Mesenchymal stem cell (in vitro differentiated cells and primary cell): ENCODE results near the gene SCYGR1.

Source experiments
- DNase-seq: peaks from one replicate; pipeline ENCODE4 v3.0.0-alpha.2; 2013
- H2AFZ ChIP-seq: one replicate; pipeline ENCODE4 v1.6.1; 2013; ENCODE audit warnings: low read depth, mild to moderate bottlenecking, control low read depth, inconsistent platforms, low read length, moderate library complexity
- H2AK5ac ChIP-seq: 2 replicates; pipeline ENCODE4 v1.6.1; 2013; ENCODE audit warnings: low read length, moderate library complexity, mild to moderate bottlenecking, inconsistent platforms; ENCODE audit not compliant: severe bottlenecking
- H2BK120ac ChIP-seq: one replicate; pipeline ENCODE4 v1.6.1; 2013; ENCODE audit warnings: low read depth, mild to moderate bottlenecking, inconsistent platforms, low read length, moderate library complexity
- H2BK12ac ChIP-seq, 2 experiments: one replicate each; pipeline ENCODE4 v1.6.1; 2013; ENCODE audit warnings: inconsistent platforms in 2 of 2, low read length in 2 of 2, mild to moderate bottlenecking in 2 of 2, moderate library complexity in 2 of 2, control low read depth in 1 of 2
- H2BK15ac ChIP-seq: one replicate; pipeline ENCODE4 v1.6.1; 2013; ENCODE audit warnings: mild to moderate bottlenecking, low read depth, inconsistent platforms; ENCODE audit not compliant: poor library complexity, severe bottlenecking
- H2BK5ac ChIP-seq: 2 replicates; pipeline ENCODE4 v1.6.1; 2013; ENCODE audit warnings: low read depth, mild to moderate bottlenecking, low read length, control low read depth, inconsistent platforms; ENCODE audit not compliant: poor library complexity, severe bottlenecking
- H3K14ac ChIP-seq, 2 experiments: one replicate each; pipeline ENCODE4 v1.6.1; 2013; ENCODE audit warnings: inconsistent platforms in 2 of 2, low read length in 2 of 2, control low read depth in 1 of 2, mild to moderate bottlenecking in 1 of 2, moderate library complexity in 1 of 2
- H3K18ac ChIP-seq, 2 experiments: one replicate each; pipeline ENCODE4 v1.6.1; 2013; ENCODE audit warnings: inconsistent platforms in 2 of 2, low read length in 2 of 2, control low read depth in 1 of 2, low read depth in 1 of 2, mild to moderate bottlenecking in 1 of 2
- H3K23ac ChIP-seq, 2 experiments: one replicate each; pipeline ENCODE4 v1.6.1; 2013; ENCODE audit warnings: inconsistent platforms in 2 of 2, low read length in 2 of 2, mild to moderate bottlenecking in 2 of 2, moderate library complexity in 2 of 2, control low read depth in 1 of 2
- H3K27ac ChIP-seq: 2 replicates; pipeline ENCODE4 v1.5.1; 2013; ENCODE audit warnings: mild to moderate bottlenecking, moderate library complexity, low read length, control low read depth, inconsistent platforms; ENCODE audit not compliant: poor library complexity, severe bottlenecking
- H3K27me3 ChIP-seq, 2 experiments: 2 replicates each; pipeline versions ENCODE4 v1.6.1 to v1.7.0; 2013; ENCODE audit warnings: low read length in 2 of 2, mild to moderate bottlenecking in 2 of 2, moderate library complexity in 2 of 2, control low read depth in 1 of 2, inconsistent platforms in 1 of 2; ENCODE audit not compliant: control insufficient read depth in 1 of 2, insufficient read depth in 1 of 2
- H3K36me3 ChIP-seq, 2 experiments: 2 replicates each; pipeline versions ENCODE4 v1.6.1 to v1.7.0; 2013; ENCODE audit warnings: low read length in 2 of 2, control low read depth in 1 of 2, inconsistent platforms in 1 of 2, low read depth in 1 of 2, mild to moderate bottlenecking in 1 of 2; ENCODE audit not compliant: insufficient read depth in 2 of 2, control insufficient read depth in 1 of 2
- H3K4ac ChIP-seq, 2 experiments: one replicate each; pipeline ENCODE4 v1.6.1; 2013; ENCODE audit warnings: inconsistent platforms in 2 of 2, low read length in 2 of 2, mild to moderate bottlenecking in 2 of 2, moderate library complexity in 2 of 2, control low read depth in 1 of 2, low read depth in 1 of 2
- H3K4me1 ChIP-seq: 2 replicates; pipeline ENCODE4 v1.6.1; 2013; ENCODE audit warnings: low read depth, low read length, control low read depth; ENCODE audit not compliant: control insufficient read depth, insufficient read depth
- H3K4me2 ChIP-seq: 2 replicates; pipeline ENCODE4 v1.6.1; 2013; ENCODE audit warnings: low read length, mild to moderate bottlenecking, inconsistent platforms; ENCODE audit not compliant: poor library complexity, severe bottlenecking
- H3K4me3 ChIP-seq, 2 experiments: 2 replicates each; pipeline versions ENCODE4 v1.5.1 to v1.7.0; 2013; ENCODE audit warnings: low read length in 2 of 2, mild to moderate bottlenecking in 2 of 2, control low read depth in 1 of 2, low read depth in 1 of 2; ENCODE audit not compliant: insufficient read depth in 1 of 2
- H3K79me1 ChIP-seq: replicated peaks from 2 replicates; pipeline ENCODE4 v1.6.1; 2013; ENCODE audit warnings: mild to moderate bottlenecking, control low read depth, low read length, inconsistent platforms; ENCODE audit not compliant: poor library complexity, severe bottlenecking
- H3K9ac ChIP-seq: 2 replicates; pipeline ENCODE4 v1.7.0; 2013; ENCODE audit warnings: mild to moderate bottlenecking, low read length, moderate library complexity
- H3K9me3 ChIP-seq: 2 replicates; pipeline ENCODE4 v1.7.0; 2013; ENCODE audit warnings: mild to moderate bottlenecking, low read length; ENCODE audit not compliant: control insufficient read depth
- H4K8ac ChIP-seq: one replicate; pipeline ENCODE4 v1.6.1; 2013; ENCODE audit warnings: inconsistent platforms, mild to moderate bottlenecking, low read length, moderate library complexity
- H4K91ac ChIP-seq: one replicate; pipeline ENCODE4 v1.6.1; 2013; ENCODE audit warnings: mild to moderate bottlenecking, low read length, inconsistent platforms
- WGBS: methylation state at CpG from one replicate; pipeline ENCODE4 v1.1.7; 2013; ENCODE audit warnings: mixed read lengths; 5-methylcytosine and 5-hydroxymethylcytosine counted together

SCYGR1 gene

GRCh38 chr2:227428731-227429285 is 41.1 kb upstream of the SCYGR1 start:
- 91% methylated on average over 8 of the region's 8 CpGs for WGBS
- H3K18ac ChIP-seq: no peak overlapping the region

GRCh38 chr2:227423656-227424499 is 36.1 kb upstream of the SCYGR1 start:
- Histone ChIP-seq H2BK12ac (no peak overlapping the region), H3K4ac (no peak overlapping the region), H4K91ac (no peak overlapping the region), H3K9me3 (no peaks in the 10 kb centered on the region), H3K9ac (no peak overlapping the region), H4K8ac (no peak overlapping the region), H3K27ac (no peak overlapping the region), H3K4me1 (no peaks in the 10 kb centered on the region), H3K4me2 (no peak overlapping the region), H3K23ac (no peak overlapping the region), H3K4me3 (no peak overlapping the region), H2BK15ac (no peak overlapping the region), H3K27me3 (no peaks in the 10 kb centered on the region), H2AK5ac (no peak overlapping the region), H2AFZ (no peak overlapping the region), H3K36me3 (no peaks in the 10 kb centered on the region), H3K18ac (no peak overlapping the region), H2BK5ac (no peak overlapping the region), H3K14ac (no peak overlapping the region), H3K79me1 (no peaks in the 10 kb centered on the region), H2BK120ac (no peak overlapping the region)
- 88% methylated on average over 10 of the region's 10 CpGs for WGBS
- DNase-seq: no peak

More at GRCh38 chr2:227428731-227429285, 41.1 kb upstream of the SCYGR1 start:
- Histone ChIP-seq H4K91ac (no peak overlapping the region), H3K27ac (no peak overlapping the region), H2BK12ac (no peak overlapping the region), H2BK120ac (no peak overlapping the region), H3K36me3 (no peaks in the 10 kb centered on the region), H3K4ac (no peak overlapping the region), H3K4me3 (no peak overlapping the region), H2AFZ (no peak overlapping the region), H3K14ac (no peak overlapping the region), H3K27me3 (no peaks in the 10 kb centered on the region), H2BK15ac (no peak overlapping the region), H2AK5ac (no peak overlapping the region), H2BK5ac (no peak overlapping the region), H3K4me2 (no peak overlapping the region), H3K9ac (no peak overlapping the region), H3K79me1 (no peaks in the 10 kb centered on the region), H4K8ac (no peak overlapping the region), H3K4me1 (no peaks in the 10 kb centered on the region), H3K9me3 (peaks cover 11% of the 10 kb centered on the region), H3K23ac (peak overlapping the region in 1 of 2 experiments; percentile 9)
- no peak for DNase-seq

DNA sequence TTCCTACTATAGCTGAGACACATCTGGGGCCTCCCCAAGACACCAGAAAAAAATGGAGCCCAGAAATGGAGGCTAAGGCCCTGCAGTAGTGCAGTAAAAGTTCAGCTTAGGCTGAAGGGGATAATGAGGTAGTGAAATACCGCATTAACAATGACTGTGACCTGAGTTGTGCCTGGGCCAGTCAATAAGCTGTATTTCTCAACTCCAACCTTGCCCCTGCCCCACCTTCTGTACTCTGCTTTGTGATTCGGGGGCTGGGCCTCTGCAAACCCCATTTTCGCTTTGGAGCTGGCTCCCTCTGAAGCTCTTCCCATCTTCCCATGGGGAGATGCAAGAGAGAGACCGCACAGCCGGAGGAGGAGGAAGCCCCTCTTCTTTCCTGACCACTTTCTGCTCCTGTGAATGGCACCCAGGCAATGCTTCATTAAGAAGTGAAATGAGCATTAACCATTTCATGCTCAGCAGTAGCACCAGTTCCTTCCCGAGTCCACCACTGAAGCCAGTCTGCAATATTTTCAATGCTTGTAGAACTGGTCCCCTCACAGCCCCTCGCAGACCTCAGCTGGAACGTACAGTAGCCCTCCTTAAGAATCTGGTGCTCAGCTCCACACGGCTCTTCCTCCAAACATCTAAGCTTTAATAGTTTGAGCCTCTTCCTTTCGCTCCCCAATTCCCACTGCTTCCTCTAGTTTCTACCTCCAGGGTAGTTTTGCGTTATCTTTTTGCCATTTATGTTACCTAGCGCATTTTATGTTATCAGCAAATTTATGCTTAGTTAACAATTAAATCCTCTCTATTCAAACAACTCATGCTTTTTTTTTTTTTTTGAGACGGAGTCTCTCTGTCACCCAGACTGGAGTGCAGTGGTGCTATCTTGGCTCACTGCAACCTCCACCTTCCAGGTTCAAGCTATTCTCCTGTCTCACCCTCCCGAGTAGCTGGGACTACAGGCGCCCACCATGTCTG is 32.6 kb upstream of the SCYGR1 start:
- Histone ChIP-seq H4K8ac (no peak overlapping the region), H3K36me3 (no peaks in the 10 kb centered on the region), H3K9me3 (no peaks in the 10 kb centered on the region), H3K14ac (no peak overlapping the region), H4K91ac (no peak overlapping the region), H3K23ac (no peak overlapping the region), H3K9ac (no peak overlapping the region), H3K18ac (no peak overlapping the region), H2AFZ (no peak overlapping the region), H3K4ac (no peak overlapping the region), H2AK5ac (no peak overlapping the region), H3K4me3 (no peak overlapping the region), H2BK12ac (no peak overlapping the region), H2BK15ac (no peak overlapping the region), H3K4me1 (no peaks in the 10 kb centered on the region), H3K4me2 (no peak overlapping the region), H3K27me3 (no peaks in the 10 kb centered on the region), H3K27ac (no peak overlapping the region), H2BK120ac (no peak overlapping the region), H2BK5ac (no peak overlapping the region), H3K79me1 (no peaks in the 10 kb centered on the region)
- no peak for DNase-seq
- 91% methylated on average over 14 of the region's 15 CpGs for WGBS

GRCh38 chr2:227416701-227417100 is 29.0 kb upstream of the SCYGR1 start:
- Histone ChIP-seq H3K79me1 (no peaks in the 10 kb centered on the region), H3K4ac (no peak overlapping the region), H3K4me1 (peaks cover 4% of the 10 kb centered on the region), H2AFZ (no peak overlapping the region), H2BK12ac (no peak overlapping the region), H3K4me3 (no peak overlapping the region), H2AK5ac (no peak overlapping the region), H4K91ac (no peak overlapping the region), H2BK15ac (no peak overlapping the region), H3K27ac (no peak overlapping the region), H3K9ac (no peak overlapping the region), H3K14ac (no peak overlapping the region), H3K36me3 (no peaks in the 10 kb centered on the region), H3K9me3 (no peaks in the 10 kb centered on the region), H2BK120ac (no peak overlapping the region), H3K18ac (no peak overlapping the region), H3K4me2 (no peak overlapping the region), H3K27me3 (no peaks in the 10 kb centered on the region), H2BK5ac (no peak overlapping the region), H4K8ac (no peak overlapping the region), H3K23ac (no peak overlapping the region)
- 100% methylated on average over 2 of the region's 4 CpGs for WGBS
- DNase-seq: no peak
